Activated T-helper 1 cell treated with Interleukin-2 at 50 U/mL for 16 hours (primary cell): ENCODE measurements around the gene LRGUK.
"Not testable (repeated sequence)": the region's sequence is repeated elsewhere in the genome, so short reads cannot be mapped to it uniquely, and the experiment has no call there.

Experiments
- DNase-seq: peaks from one replicate; pipeline ENCODE4 v3.0.0-alpha.2; 2020; ENCODE audit warnings: low read depth

Gene LRGUK

DNA sequence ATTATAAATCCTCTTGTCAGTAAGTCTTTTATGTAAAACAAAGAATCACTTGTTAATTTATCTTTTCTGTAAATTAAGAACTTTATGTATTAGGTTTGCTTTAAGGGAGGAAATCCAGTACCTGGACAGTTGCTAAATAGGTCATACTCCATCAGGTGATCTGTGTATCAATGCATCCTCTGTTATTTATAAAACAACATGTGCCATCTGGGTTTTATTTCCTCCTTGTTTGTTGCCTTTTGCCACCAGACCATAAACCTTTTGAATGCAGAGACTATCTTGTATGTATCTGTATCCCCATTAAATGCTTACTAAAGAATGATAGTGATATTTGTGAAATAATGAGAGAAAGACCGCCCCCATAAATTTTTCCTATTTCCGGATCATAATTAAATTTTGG, 119.6 kb downstream of the LRGUK start:
- no peak for DNase-seq

DNA sequence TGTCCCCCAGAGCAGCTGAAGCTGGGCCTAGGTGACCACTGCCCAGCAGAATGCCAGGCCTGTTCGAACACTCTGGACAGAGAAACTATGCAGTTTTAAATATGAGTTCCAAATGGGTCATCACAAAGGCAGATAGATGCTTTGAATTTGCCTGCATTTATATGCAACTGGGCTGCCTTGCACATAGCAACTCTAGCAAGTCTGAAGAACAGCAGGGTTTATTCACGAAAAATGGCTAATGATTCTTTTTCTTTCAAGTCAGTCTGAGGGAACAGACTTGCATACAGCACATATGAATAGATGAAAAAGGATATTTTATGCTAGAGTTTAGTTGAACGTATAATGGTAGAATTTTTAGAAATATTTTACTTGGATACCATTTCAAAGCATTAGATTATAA, 121.1 kb downstream of the LRGUK start:
- DNase-seq, result no peak

DNA sequence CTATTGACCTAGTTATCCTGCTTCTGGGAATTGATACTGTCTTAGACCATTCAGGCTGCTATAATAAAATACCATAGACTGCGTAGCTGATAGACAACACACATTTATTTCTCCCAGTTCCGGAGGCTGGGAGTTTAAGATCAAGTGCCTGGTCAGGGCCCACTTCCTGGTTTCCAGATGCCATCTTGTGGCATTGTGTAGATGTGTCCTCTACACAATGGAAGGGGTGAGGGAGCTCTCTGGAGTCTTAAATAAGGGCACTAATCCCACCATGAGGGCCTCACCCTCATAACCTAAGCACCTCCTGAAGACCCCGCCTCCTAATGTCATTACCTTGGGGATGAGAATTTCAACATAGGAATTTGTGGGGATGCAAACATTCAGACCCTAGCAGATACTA, 127.2 kb downstream of the LRGUK start:
- no peak for DNase-seq

DNA sequence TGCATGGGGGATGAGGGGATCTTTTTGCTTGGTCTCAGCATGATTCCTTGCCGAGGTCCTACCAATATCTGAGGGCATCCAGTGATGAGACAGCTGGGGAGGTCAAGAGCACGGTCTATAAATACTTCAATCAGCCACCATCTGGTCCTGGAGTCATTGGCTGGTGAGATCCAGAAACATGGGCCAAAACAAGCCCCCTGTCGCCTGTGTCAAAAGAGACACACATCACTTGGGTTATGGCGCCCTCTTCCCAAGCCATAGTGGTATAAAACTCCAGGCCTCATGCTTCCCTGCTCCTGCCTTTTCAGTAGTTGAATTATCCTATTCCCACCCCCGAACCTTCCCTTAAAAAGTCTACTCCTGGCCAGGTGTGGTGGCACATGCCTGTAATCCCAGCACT, 128.7 kb downstream of the LRGUK start:
- no peak for DNase-seq

DNA sequence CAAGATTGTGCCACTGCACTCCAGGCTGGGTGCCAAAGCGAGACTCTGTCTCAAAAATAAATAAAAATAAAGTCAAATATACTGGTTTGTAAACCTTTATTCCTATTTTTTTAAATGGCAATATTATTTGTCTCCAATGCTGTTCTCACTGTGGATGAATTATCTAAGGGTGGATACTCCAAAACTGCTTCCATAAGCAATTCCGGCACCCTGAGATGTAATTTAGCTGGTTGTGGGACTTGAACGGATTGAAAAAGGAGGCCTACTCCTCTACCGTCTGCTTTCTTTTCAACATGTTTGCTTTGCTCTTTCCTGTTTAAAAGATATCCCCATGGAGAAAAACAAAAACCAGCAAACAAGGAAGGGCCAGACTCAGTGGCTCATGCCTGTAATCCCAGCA, 135.2 kb downstream of the LRGUK start:
- no peak for DNase-seq

DNA sequence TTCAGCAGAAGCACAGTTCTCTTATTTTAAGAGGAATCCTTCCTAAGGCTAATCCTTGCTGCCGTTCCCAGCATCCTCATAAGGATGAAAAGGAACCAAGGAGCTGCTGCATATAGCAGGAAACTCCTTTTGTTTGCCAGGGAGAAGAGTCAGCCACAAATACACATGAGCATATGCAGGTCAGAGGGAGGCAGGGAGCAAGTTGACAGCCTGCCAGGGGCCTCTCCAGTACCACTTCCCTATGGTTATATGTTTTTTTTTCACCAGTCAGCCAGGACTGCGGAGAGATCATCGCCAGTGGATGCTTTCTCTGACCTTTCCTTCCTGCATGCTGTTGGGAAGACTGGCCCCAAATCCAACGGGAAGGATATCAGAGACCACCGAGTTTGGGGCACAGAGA, 149.8 kb downstream of the LRGUK start:
- DNase-seq, result no peak

DNA sequence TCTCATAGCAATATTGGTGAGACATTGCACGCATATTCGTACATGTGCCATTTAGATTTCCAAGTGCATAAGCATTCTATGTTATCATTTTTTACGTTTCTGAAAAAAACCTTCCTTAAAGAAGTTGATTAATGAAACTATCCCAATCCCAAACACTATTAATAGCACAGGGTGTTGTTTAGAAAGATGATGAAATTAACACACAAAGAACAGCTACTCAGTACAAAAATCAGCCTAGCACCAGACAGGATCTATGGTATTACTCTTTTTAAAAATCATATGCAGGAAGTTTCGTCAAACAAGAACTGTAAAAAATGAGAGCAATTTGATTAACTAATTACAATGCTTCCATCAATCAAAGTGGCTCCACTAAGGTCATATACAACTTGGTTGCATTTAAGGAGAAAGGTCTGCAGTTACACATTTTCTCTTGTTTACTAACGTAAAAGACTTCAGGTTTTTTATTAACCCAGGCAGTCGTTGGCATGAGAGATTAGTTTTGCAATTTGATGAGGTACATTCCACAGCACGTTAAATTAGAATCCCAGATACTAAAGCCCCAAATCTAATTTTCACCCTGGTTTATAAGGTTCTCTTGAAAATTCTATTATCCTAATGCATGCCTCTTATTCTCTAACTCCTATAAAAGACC, 151.5 kb downstream of the LRGUK start:
- no peak for DNase-seq

DNA sequence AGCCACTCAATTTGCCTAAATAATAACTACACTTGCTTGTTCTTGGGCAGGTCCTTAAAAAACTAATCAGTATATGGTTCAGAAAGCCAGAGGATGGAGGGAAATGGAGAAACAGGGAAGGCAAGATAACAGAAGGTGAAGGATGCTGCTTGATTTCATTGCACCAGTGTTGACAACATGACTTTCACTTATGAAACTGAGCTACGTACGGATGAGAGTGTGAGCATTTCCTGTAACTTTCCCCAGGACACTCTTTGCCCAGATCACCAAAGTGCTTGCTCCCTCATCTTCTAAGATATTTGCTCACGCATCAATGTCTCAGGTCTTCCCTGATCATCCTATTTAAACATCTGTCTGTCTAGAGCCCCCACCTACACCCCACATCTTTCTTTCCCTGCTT, 152.2 kb downstream of the LRGUK start:
- no peak for DNase-seq

DNA sequence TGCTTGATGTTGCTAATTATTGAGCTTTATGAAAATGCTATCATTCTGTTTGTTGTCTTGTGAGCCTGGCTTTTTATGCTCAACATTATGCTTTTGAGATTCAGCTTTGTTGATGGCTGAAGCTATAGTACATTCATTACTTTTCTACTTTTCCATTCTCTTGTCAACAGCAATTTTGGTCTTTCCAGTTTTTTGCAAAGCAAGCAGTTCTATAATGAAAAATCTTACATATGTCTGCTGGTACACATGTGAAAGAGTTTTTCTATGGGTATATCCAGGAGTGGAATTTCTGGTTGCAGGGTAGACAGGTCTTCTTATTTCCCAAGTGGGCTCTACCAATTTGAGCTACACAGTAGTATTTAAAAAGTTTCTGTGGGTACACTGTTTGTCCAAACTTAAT, 152.8 kb downstream of the LRGUK start:
- no peak for DNase-seq

DNA sequence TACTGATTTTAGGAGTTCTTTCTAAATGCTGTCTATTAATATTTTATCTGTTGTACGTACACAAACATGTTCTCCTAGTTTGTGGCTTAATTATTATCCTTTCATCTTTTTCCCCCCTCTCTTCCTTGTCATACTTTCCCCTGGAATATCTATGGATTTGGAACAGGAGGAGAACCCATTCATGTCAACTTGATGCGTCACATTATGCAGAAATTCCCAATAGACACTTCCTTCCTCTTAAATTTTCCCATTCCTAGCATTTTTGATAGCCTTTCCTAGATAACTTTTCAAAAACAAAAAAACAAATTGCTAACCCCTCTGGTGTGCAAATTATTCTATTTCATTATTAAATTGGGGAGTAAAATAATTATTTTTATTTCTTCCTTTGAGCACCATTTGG, 153.4 kb downstream of the LRGUK start:
- DNase-seq, result no peak

DNA sequence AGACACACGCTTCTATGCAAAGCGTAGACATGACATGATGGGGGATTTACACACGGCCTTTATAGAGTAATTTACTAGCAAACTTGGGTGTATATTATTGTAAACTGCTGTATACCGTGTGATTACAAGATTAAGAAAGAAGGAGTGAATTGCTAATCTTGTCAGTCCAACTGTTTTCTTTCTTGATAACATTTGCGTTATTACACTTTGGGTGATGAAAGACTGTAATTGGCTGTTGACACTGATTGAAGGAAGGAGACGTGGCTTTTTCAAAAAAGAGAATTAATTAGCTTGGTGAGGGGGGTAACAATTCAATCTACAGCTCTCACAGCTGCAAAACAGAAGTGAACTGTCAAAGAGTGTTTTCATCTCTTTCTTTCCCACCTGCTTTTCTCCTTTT, 156.9 kb downstream of the LRGUK start:
- no peak for DNase-seq

DNA sequence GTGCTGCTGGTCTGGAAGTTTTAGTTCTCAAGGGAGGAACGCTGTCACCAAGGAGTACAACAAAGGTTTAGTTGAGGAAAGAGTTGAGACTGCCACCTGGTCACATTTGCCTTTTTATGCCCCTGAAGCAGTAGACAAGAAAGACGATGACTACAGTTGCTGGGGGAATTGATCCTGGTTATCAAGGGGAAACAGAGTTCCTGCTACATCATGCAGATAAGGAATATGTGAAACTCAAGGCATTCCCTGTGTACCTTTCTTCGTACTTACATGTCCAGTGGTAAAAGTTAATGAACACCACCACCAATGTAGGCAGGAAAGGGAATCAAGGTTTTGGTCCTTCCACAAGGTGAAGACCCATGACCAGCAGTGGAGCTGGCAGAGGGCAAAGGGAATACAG, 157.8 kb downstream of the LRGUK start:
- no peak for DNase-seq

DNA sequence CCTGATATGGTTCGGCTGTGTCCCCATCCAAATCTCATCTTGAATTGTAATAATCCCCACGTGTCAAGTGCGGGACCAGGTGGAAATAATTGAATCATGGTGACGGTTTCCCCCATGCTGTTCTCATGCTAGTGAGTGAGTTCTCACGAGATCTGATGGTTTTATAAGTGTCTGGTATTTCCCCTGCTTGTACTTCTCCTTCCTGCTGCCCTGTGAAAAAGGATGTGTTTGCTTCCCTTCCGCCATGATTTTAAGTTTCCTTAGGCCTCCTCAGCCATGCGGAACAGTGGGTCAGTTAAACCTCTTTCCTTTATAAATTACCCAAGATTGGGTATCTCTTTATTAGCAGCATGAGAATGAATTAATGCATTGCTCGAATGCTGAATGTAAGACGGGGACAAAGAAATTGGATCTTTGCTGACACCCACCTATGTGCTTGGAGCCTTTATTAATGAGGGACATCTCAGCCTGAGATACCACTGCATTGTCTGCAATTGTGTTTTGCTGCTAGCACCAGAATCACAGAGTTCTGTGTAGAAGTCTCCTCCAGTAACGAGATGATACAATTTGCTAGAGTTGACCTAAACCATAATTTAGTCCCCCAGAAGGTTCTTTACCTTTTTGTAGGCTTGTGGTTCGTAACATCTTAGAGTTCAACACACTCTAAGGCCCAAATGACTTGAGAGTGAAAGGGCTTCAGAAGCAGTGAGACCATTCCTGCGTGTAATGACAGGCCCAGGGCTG, 160.9 kb downstream of the LRGUK start:
- DNase-seq, result no peak

DNA sequence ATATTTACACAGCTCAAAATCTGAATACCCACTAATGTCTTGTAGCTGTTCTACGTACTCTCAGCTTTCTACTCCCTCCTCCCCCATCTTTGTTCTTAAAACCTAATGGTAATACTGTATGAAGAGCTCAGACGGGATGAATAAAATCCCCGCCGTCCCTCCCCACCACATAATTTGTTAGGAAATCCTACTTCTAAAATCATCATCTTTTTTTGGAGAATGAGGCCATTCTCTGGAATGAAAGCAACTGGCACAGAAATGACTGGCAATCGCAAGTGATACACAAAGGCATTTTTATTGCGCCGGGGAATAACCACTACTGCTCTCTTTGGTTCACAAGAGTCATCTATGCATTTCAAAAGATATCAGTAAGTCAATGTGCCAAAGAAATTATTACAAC, 162.3 kb downstream of the LRGUK start:
- no peak for DNase-seq

DNA sequence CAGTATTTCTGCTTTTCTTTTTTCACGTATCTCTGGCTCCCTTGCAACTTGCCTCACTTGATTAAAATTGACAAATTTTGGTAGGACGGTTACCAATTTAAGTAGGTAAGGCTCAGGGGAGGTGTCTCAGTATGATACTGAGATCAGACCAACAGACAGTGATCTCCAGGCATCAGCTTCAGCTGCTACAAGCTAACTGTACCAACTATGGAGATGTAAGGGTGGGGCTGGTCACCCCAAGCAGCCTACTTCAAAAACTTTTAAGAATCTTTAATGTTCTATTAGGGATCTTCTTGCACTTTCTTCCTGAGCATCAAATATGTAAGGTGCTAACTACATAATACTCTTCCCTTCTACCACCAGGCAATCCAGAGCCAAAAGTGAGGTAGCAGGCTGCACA, 162.7 kb downstream of the LRGUK start:
- no peak for DNase-seq

DNA sequence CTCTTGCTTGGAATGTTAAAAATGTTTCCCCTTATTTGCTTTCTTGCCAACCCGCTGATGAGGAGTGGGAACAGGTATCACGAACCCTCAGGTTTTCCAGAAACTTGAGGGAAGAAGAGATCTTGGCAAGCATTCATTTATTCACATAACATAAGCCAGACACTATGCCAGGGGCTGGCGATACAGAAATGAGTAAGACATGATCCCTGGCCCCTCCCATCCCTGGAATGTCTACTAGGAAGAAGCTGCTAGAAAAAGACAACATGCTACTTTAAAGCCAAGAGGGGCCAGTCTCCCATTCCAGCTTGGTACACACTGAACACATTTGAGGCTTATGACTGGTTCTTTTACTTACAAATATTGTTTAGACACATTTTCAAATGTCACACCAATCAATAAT, 163.1 kb downstream of the LRGUK start:
- no peak for DNase-seq

DNA sequence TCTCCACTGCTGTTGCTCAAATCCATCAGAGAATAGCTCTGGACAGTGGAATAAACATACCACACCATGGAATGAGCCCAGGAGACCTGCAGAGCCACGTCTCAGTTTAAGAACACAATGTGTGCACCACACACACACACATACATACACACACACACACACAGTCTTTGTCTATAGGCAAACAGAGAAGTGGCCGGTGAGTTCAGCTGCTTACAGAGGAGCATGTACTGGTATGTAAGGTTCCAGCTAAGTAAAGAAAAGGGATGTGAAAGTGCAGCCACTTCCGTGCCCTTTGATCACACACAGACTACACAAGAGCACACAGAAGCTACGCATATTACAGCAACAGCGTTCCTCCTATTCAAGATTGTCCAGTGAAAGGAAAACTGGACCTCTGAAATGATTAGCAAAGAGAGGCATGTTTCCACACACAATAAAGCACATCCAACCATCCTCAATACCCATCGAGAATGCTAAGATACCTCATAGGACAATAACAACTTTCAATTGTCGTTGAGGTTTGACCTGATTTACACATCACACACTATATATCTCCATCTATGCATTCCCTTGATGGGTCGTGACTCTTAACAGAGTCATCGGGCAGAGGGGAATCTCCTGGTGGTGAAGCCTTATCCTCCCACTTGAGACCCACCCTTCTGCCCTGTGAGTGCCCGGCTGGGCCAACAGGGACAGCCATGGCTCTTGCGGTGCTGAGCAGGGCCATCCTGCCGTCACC, 166.0 kb downstream of the LRGUK start:
- no peak for DNase-seq

DNA sequence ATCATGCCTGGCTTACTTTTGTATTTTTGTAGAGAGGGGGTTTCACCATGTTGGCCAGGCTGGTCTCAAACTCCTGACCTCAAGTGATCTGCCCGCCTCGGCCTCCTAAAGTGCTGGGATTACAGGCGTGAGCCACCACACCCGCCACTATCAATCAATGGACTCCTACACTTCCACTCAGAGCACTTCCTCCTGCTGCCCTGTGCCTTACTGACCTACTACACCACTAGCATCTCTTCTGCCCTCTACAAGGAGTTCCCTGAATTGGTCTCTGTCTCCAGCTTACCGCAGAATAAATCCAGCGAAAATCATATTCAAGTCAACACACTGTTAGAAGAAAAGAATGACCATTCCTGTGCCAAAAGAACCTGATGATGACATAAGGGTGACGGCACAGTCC, 168.8 kb downstream of the LRGUK start:
- DNase-seq, result not testable (repeated sequence)

DNA sequence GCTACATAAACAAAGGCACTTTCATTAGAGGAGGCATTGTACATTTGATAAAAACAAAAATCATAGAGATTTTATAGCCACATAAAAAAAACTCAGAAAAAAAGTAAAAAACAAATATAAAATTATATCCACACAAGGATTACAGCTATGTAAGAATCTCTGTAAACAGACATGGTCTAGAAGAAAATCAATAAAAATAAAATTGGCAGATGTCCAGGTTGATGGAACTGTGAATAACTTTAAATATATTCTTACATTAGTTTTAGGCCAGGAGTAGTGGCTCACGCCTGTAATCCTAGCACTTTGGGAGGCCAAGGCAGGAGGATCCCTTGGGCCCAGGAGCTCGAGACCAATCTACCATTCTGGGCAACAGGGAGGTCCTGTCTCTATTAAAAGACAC, 170.3 kb downstream of the LRGUK start:
- no peak for DNase-seq

DNA sequence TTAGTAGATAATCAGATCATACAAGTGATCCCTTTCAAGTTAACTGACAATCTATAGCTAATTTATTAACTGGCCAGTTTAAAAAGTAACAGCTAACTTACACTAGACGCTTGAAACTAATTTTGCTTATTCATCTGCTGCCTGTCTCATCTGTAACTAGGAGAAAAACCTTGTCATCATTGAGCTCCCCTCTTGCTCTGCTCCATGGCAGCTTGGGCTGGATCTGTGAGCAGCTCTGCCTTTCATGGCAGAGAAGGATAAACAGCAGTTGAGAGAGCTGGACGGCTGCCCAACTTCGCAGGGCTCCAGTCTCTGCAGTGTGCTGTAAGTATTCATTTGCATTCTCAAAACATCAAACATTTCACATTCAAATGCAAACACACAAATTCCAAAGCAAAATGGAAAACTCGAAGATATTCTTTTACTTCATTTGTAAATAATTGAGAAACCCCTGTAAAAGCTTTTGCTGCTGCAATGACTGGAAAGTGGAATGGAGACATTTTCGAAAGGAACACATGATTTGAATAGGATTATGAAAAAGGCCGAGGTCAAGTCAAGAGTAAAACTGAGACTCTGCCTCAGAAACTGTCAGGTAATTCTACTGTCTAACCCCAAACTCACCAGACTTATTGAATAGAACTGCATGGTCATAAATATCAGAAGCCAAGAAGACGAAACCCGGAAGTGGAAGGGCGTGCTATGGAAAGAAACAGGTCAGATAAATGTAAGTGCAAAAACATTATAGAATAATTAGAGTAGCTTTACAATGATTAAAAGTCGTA, 172.0 kb downstream of the LRGUK start:
- no peak for DNase-seq

DNA sequence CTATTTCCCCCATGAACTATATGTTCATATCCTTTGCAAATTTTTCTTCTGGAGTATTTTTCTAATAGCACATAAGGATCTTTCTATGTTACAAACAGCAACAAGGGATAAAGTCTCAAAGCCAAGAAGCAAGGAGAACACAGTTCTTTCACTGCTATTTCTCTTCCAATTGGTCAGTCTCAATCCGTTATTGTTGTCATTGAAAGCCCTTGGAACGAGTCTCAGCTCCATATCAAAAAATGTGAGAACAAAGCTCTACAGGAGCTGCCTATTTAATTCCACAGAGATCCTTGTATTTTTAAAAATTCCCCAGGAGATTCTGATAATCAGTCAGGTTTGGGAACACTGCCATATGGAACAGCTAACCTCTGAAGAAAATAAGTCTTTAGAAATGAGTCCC, 173.8 kb downstream of the LRGUK start:
- DNase-seq, result no peak

DNA sequence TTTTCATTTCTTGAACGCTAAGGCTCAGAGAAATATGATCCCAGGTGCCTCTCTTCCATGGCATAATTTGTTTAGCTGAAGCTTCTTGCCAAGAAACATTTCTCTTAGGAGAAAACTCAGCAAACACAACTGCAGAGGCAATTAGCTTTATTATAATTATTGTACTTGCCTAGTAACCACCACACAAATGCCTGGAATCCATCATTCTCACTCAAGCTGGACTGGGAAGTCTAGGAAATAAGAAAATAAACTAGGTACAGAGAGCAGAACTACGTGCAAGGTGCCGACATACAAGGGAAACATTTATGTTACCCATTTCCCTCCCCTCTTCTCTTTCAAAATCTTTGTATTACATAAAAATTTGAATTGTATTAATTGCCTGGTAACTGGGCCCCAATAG, 174.5 kb downstream of the LRGUK start:
- no peak for DNase-seq

DNA sequence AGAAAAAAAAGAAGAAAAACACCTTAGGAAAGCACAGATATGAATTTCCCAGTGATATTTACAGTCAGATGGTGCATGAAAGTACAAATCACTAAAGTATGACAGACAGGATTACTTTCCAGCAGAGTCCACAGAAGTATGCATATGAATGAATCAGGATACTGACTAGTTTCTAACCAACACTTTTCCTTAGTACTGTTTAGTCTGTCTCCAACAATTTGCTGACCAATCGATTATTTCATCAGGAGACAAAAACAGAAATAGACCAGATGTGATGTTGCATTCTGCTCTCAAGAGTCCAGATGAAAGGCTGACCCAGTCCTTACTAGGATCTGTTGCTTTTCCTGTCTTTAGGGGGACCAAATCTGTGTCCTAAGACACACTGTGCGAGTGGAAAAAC, 175.0 kb downstream of the LRGUK start:
- no peak for DNase-seq
